Heart left ventricle (tissue), 13 donors: Measurements from ENCODE around the gene STARD3NL.

ENCODE experiments used
- CTCF ChIP-seq, 12 donors: fragments of 200-600 bp; sonication (generic) in 4 of 12; IDR thresholded peaks; one replicate each; pipeline versions ENCODE4 v1.5.0 to v1.8.0; 2018 to 2022; ENCODE audit warnings: antibody characterized with exemption in 12 of 12, mild to moderate bottlenecking in 5 of 12
- POLR2A ChIP-seq, 2 donors: fragments of 450-650 bp; IDR thresholded peaks; one replicate each; pipeline ENCODE4 v1.6.1; 2017; ENCODE audit warnings: antibody characterized with exemption in 2 of 2, mild to moderate bottlenecking in 2 of 2, moderate library complexity in 2 of 2
- donor health status: ischemic (EF 13 %, LVEDD 7.1; RV severe dilation, severe dysfunction).
- donor health status: DM: no; HTN: yes; CAD: no.
- donor health status: DM: no; HTN: no; CAD: no.
- donor health status: ischemic (EF 25% LVEDD 6.9; RV normal size, moderate dysfunction).
- donor health status: ischemic (EF 25% LVEDD 5.7; RV mildly dilated, moderate dysfunction).
- donor health status: ischemic (EF 35%, LVEDD 5.7; RV mildly dilated, moderate dysfunction).
- donor health status: nonischemic (EF 11% LVEDD 7.7; RV severe dilation, severe dysfunction).
- donor health status: DM: yes; HTN: yes; CAD: no.
- donor health status: PGD.
- donor health status: ischemic (EF 29% LVEDD 5.4; RV normal size, mild dysfunction).
- donor health status: nonischemic (EF 23%, LVEDD 6.1; RV moderate dilation, normal function).

GRCh38 chr7:38189231-38189938 lies 11.3 kb downstream of the STARD3NL start:
- TF ChIP-seq POLR2A (IDR thresholded peaks at IDR 0.05) (no peak), CTCF (IDR thresholded peaks at IDR 0.05) (no peak)
